Smooth muscle cell (in vitro differentiated cells): ENCODE measurements around the gene HES2. TPM values are rescaled to one million over a fixed set of nuclear protein-coding genes. Genes with fewer than 3 reads are reported as not detected.

ENCODE experiments used
- DNase-seq: peaks from one replicate; lab custom pipeline; 2025; ENCODE audit not compliant: unreplicated experiment; lab: John Stamatoyannopoulos, UW
- H2AFZ ChIP-seq: fragments of 200-600 bp; sonication (generic); 2 replicates; pipeline ENCODE4 v1.6.0; 2016; ENCODE audit warnings: antibody characterized with exemption, low read depth, mild to moderate bottlenecking
- H3F3A ChIP-seq: fragments of 200-600 bp; sonication (generic); 2 replicates; pipeline ENCODE4 v1.6.0; 2017; ENCODE audit warnings: antibody characterized with exemption, low read depth
- H3K27ac ChIP-seq: fragments of 200-600 bp; sonication (generic); 2 replicates; pipeline ENCODE4 v1.5.1; 2016; ENCODE audit warnings: low read depth, mild to moderate bottlenecking
- H3K27me3 ChIP-seq: fragments of 200-600 bp; sonication (generic); 2 replicates; pipeline ENCODE4 v1.6.1; 2016; ENCODE audit warnings: low read depth, mild to moderate bottlenecking
- H3K36me3 ChIP-seq: fragments of 200-600 bp; sonication (generic); 2 replicates; pipeline ENCODE4 v1.5.1; 2016; ENCODE audit warnings: low read depth
- H3K4me1 ChIP-seq: fragments of 200-600 bp; sonication (generic); 2 replicates; pipeline ENCODE4 v1.5.1; 2016; ENCODE audit warnings: low read depth
- H3K4me2 ChIP-seq: fragments of 200-600 bp; sonication (generic); 2 replicates; pipeline ENCODE4 v1.6.0; 2016; ENCODE audit warnings: mild to moderate bottlenecking
- H3K4me3 ChIP-seq: fragments of 200-600 bp; sonication (generic); 2 replicates; pipeline ENCODE4 v1.5.1; 2016; ENCODE audit warnings: mild to moderate bottlenecking
- H3K79me2 ChIP-seq: fragments of 200-600 bp; sonication (generic); 2 replicates; pipeline ENCODE4 v1.6.0; 2016; ENCODE audit warnings: low read depth, mild to moderate bottlenecking
- H3K9ac ChIP-seq: fragments of 200-600 bp; sonication (generic); 2 replicates; pipeline ENCODE4 v1.6.0; 2016; ENCODE audit warnings: low read depth
- H3K9me3 ChIP-seq: fragments of 200-600 bp; sonication (generic); replicated peaks from 2 replicates; pipeline ENCODE4 v1.5.1; 2016; ENCODE audit warnings: low read depth
- H4K20me1 ChIP-seq: fragments of 200-600 bp; sonication (generic); 2 replicates; pipeline ENCODE4 v1.6.0; 2016; ENCODE audit warnings: low read depth
- CTCF ChIP-seq: fragments of 200-600 bp; sonication (generic); IDR thresholded peaks from 2 replicates; pipeline ENCODE4 v1.5.1; 2017; ENCODE audit warnings: borderline replicate concordance, mild to moderate bottlenecking, antibody characterized with exemption; ENCODE audit not compliant: insufficient read depth, poor library complexity, severe bottlenecking
- WGBS: methylation state at CpG from one replicate; pipeline ENCODE4 v1.1.7; 2016; ENCODE audit warnings: low lambda C conversion rate; 5-methylcytosine and 5-hydroxymethylcytosine counted together
- polyA plus RNA-seq: library from polyadenylated mRNA; unstranded; fragments of >200 nt; fragmentation: Nextera tagmentation; extraction: Ambion mirVana; gene quantifications from 2 replicates; pipeline ENCODE4 v1.2.1, GENCODE V29; 2016
- total RNA-seq: library from RNA; depleted of rRNA; stranded (reverse); fragments of >200 nt; gene quantifications from 2 replicates; pipeline ENCODE4 v1.2.3, GENCODE V29; 2014

The HES2 gene
- total and polyA plus RNA-seq, 2 experiments from 2014 or later: 1.7 to 4.6 TPM

- no peak for DNase-seq
- Histone ChIP-seq H3K79me2 (no peaks in the 10 kb centered on the region), H3K4me3 (no peak overlapping the region), H3K36me3 (no peaks in the 10 kb centered on the region), H3K9ac (no peak overlapping the region), H3K9me3 (no peaks in the 10 kb centered on the region), H4K20me1 (no peaks in the 10 kb centered on the region), H3K27ac (no peak overlapping the region), H2AFZ (no peak overlapping the region), H3K4me2 (no peak overlapping the region), H3K4me1 (no peaks in the 10 kb centered on the region), H3F3A (no peaks in the 10 kb centered on the region), H3K27me3 (peaks cover 3% of the 10 kb centered on the region)
- TF ChIP-seq CTCF: no peak
- WGBS: 91% methylated on average over 6 of the region's 6 CpGs
These were observed 11.7 kb downstream of the HES2 start for GRCh38 chr1:6408023-6408422.

GRCh38 chr1:6401673-6402072, 18.0 kb downstream of the HES2 start:
- no peaks in the 10 kb centered on the region for H3K9me3 ChIP-seq
- DNase-seq: no peak
- H2AFZ ChIP-seq: no peak overlapping the region
- H3K36me3 ChIP-seq: no peaks in the 10 kb centered on the region
- 83% methylated on average over 6 of the region's 6 CpGs for WGBS
- H4K20me1 ChIP-seq: no peaks in the 10 kb centered on the region
- no peak overlapping the region for H3K4me2 ChIP-seq
- H3K27ac ChIP-seq: no peak overlapping the region
- no peak overlapping the region for H3K4me3 ChIP-seq
- no peak for TF ChIP-seq CTCF
- no peaks in the 10 kb centered on the region for H3K79me2 ChIP-seq
- no peaks in the 10 kb centered on the region for H3K4me1 ChIP-seq
- H3F3A ChIP-seq: no peaks in the 10 kb centered on the region
- H3K9ac ChIP-seq: no peak overlapping the region
- H3K27me3 ChIP-seq: peaks cover 2% of the 10 kb centered on the region

GRCh38 chr1:6399294-6399693, 20.4 kb downstream of the HES2 start:
- Histone ChIP-seq H3K79me2 (no peaks in the 10 kb centered on the region), H3K9me3 (no peaks in the 10 kb centered on the region), H2AFZ (no peak overlapping the region), H3K27me3 (no peaks in the 10 kb centered on the region), H3K27ac (no peak overlapping the region), H3F3A (no peaks in the 10 kb centered on the region), H3K4me2 (no peak overlapping the region), H3K4me3 (no peak overlapping the region), H3K9ac (no peak overlapping the region), H3K4me1 (no peaks in the 10 kb centered on the region), H4K20me1 (no peaks in the 10 kb centered on the region), H3K36me3 (no peaks in the 10 kb centered on the region)
- no peak for DNase-seq
- TF ChIP-seq CTCF: no peak
- WGBS: 92% methylated on average over 3 of the region's 3 CpGs

- Histone ChIP-seq H3K4me1 (peaks cover 4% of the 10 kb centered on the region), H3F3A (no peaks in the 10 kb centered on the region), H3K27ac (no peak overlapping the region), H3K27me3 (no peaks in the 10 kb centered on the region), H3K9ac (no peak overlapping the region), H2AFZ (no peak overlapping the region), H4K20me1 (no peaks in the 10 kb centered on the region), H3K36me3 (no peaks in the 10 kb centered on the region), H3K9me3 (no peaks in the 10 kb centered on the region), H3K4me3 (no peak overlapping the region), H3K4me2 (no peak overlapping the region), H3K79me2 (no peaks in the 10 kb centered on the region)
- DNase-seq: no peak
- TF ChIP-seq CTCF: no peak
- WGBS: 89% methylated on average over 10 of the region's 10 CpGs
These were observed 21.8 kb downstream of the HES2 start for GRCh38 chr1:6397844-6398441.
